Endothelial cell of umbilical vein (primary cell): ENCODE measurements around the gene TATDN3. TPM values are rescaled to one million over a fixed set of nuclear protein-coding genes. Genes with fewer than 3 reads are reported as not detected.

ENCODE experiments used
- BruUV-seq: library from RNA; stranded (reverse); fragments of 400-500 nt; replicated peaks from 2 replicates; lab custom pipeline; 2021; lab: Mats Ljungman, UMichigan
- CTCF ChIA-PET: fragments of 300-600, 350-600 bp; sonication (Branson Sonifier 250); formaldehyde crosslinking; loops from one replicate; lab custom pipeline; 2021; ENCODE audit warnings: antibody characterized with exemption, inconsistent platforms; lab: Charles Lee
- POLR2A ChIA-PET: fragments of 300-600, 350-600 bp; sonication (Branson Sonifier 250); formaldehyde crosslinking; loops from one replicate; lab custom pipeline; 2021; ENCODE audit warnings: antibody characterized with exemption, inconsistent platforms; lab: Charles Lee
- DNase-seq: peaks from one replicate; pipeline ENCODE4 v3.0.0-alpha.2; 2011; ENCODE audit warnings: low read depth, low spot score
- FAIRE-seq: peaks from 2 replicates; lab custom pipeline; 2011; peaks lifted over from hg19 to GRCh38; lab: Jason Lieb, UNC
- H2AFZ ChIP-seq: 2 replicates; pipeline ENCODE4 v1.6.0; 2012; ENCODE audit warnings: low read depth, low read length, control low read depth, inconsistent platforms
- H3K27ac ChIP-seq: 2 replicates; pipeline ENCODE4 v1.5.1; 2011; ENCODE audit warnings: low read depth, mild to moderate bottlenecking, control low read depth, low read length, moderate library complexity; ENCODE audit not compliant: insufficient read depth
- H3K27me3 ChIP-seq, 2 experiments: 2 replicates each; pipeline versions ENCODE4 v1.6.0 to v1.6.1; 2011; ENCODE audit warnings: low read length in 2 of 2, mixed read lengths in 1 of 2; ENCODE audit not compliant: control insufficient read depth in 2 of 2, insufficient read depth in 2 of 2
- H3K36me3 ChIP-seq, 2 experiments: 2 replicates in 1 of 2; 3 replicates in 1 of 2; pipeline ENCODE4 v1.5.1; 2011; ENCODE audit warnings: low read length in 2 of 2, mild to moderate bottlenecking in 1 of 2, moderate library complexity in 1 of 2; ENCODE audit not compliant: control insufficient read depth in 2 of 2, insufficient read depth in 2 of 2; ENCODE audit errors: extremely low read depth in 1 of 2
- H3K4me1 ChIP-seq: 3 replicates; pipeline ENCODE4 v1.5.1; 2011; ENCODE audit warnings: mild to moderate bottlenecking, low read length; ENCODE audit not compliant: control insufficient read depth, insufficient read depth; ENCODE audit errors: extremely low read depth
- H3K4me2 ChIP-seq: 2 replicates; pipeline ENCODE4 v1.6.1; 2011; ENCODE audit warnings: low read length, control low read depth, mixed read lengths; ENCODE audit not compliant: insufficient read depth
- H3K4me3 ChIP-seq, 3 experiments: fragments of 200-600 bp in 1 of 3; sonication (generic), shearing (Covaris generic) in 1 of 3; replicated peaks in 1 of 3; 2 replicates each; pipeline ENCODE4 v1.5.1; 2011 to 2016; ENCODE audit warnings: control low read depth in 3 of 3, low read length in 3 of 3, mild to moderate bottlenecking in 2 of 3, inconsistent platforms in 1 of 3, low read depth in 1 of 3, moderate library complexity in 1 of 3; ENCODE audit not compliant: insufficient read depth in 1 of 3
- H3K79me2 ChIP-seq: 2 replicates; pipeline ENCODE4 v1.6.0; 2012; ENCODE audit warnings: low read length, inconsistent platforms; ENCODE audit not compliant: control insufficient read depth, insufficient read depth
- H3K9ac ChIP-seq: replicated peaks from 2 replicates; pipeline ENCODE3; 2011; ENCODE audit warnings: low read length, control low read depth; ENCODE audit not compliant: insufficient read depth; ENCODE audit errors: extremely low read depth
- H3K9me1 ChIP-seq: replicated peaks from 3 replicates; pipeline ENCODE4 v1.6.0; 2011; ENCODE audit warnings: mild to moderate bottlenecking, low read length; ENCODE audit not compliant: control insufficient read depth, insufficient read depth; ENCODE audit errors: extremely low read depth
- H3K9me3 ChIP-seq: replicated peaks from 2 replicates; pipeline ENCODE4 v1.5.1; 2012; ENCODE audit warnings: low read length, inconsistent platforms; ENCODE audit not compliant: control insufficient read depth, insufficient read depth
- H4K20me1 ChIP-seq: replicated peaks from 2 replicates; pipeline ENCODE3; 2011; ENCODE audit warnings: mild to moderate bottlenecking, low read length; ENCODE audit not compliant: control insufficient read depth, insufficient read depth; ENCODE audit errors: extremely low read depth
- EZH2 ChIP-seq: IDR thresholded peaks from 2 replicates; pipeline ENCODE4 v1.6.1; 2012; ENCODE audit warnings: borderline replicate concordance, low read depth, mild to moderate bottlenecking, moderate library complexity, low read length, inconsistent platforms; ENCODE audit not compliant: severe bottlenecking
- FOS ChIP-seq: IDR thresholded peaks from 2 replicates; pipeline ENCODE4 v1.6.1; 2011; ENCODE audit warnings: mild to moderate bottlenecking, low read length, moderate library complexity, borderline replicate concordance; ENCODE audit not compliant: insufficient read depth
- GATA2 ChIP-seq: IDR thresholded peaks from 2 replicates; pipeline ENCODE4 v1.7.0; 2011; ENCODE audit warnings: low read depth, mild to moderate bottlenecking, moderate library complexity, mixed read lengths, low read length; ENCODE audit not compliant: insufficient read length, insufficient read depth
- JUN ChIP-seq: IDR thresholded peaks from 2 replicates; pipeline ENCODE4 v1.6.1; 2011; ENCODE audit warnings: borderline replicate concordance, low read depth; ENCODE audit not compliant: insufficient read length, insufficient read depth
- MYC ChIP-seq: IDR thresholded peaks from one replicate; pipeline ENCODE4 v1.6.1; 2011; ENCODE audit warnings: mild to moderate bottlenecking, low read depth, low read length
- POLR2A ChIP-seq: IDR thresholded peaks from 2 replicates; pipeline ENCODE4 v1.6.1; 2012; ENCODE audit warnings: low read depth, mild to moderate bottlenecking, control low read depth, low read length
- POLR2AphosphoS5 ChIP-seq: IDR thresholded peaks from 2 replicates; pipeline ENCODE4 v1.6.1; 2012; ENCODE audit warnings: low read depth, mild to moderate bottlenecking, control low read depth, low read length, moderate library complexity; ENCODE audit not compliant: insufficient read depth
- dilution Hi-C: fragments of 300-500 bp; cut with MboI; formaldehyde crosslinking; loops from one replicate; pipeline ENCODE4 v1.15.0; 2019; ENCODE audit warnings: low sequenced_read_pairs; ENCODE audit not compliant: extremely low pct_ligation_motif_present
- intact Hi-C: fragments of 100-400 bp; cut with micrococcal nuclease; formaldehyde crosslinking; loops from one replicate; pipeline ENCODE4 v1.10.0; 2022
- polyA plus RNA-seq, 4 experiments: library from polyadenylated mRNA; depleted of rRNA in 3 of 4; stranded (reverse) in 3 of 4; unstranded in 1 of 4; fragments of >200 nt; gene quantifications; 2 replicates each; pipeline versions ENCODE4 v1.2.1 to v1.2.3, GENCODE V29; 2011 to 2012; ENCODE audit warnings: missing spikeins in 1 of 4
- total RNA-seq: library from RNA; stranded (reverse); gene quantifications from 2 replicates; pipeline ENCODE4 v1.2.3, GENCODE V29; 2021
- TF ChIP-seq, protein P1 (sequence below), 2 donors: IDR thresholded peaks; 1 replicate in 1 of 2; 2 replicates in 1 of 2; pipeline ENCODE4 v1.5.1; 2011; ENCODE audit warnings: low read length in 2 of 2, mild to moderate bottlenecking in 2 of 2, moderate library complexity in 2 of 2, control low read depth in 1 of 2, inconsistent platforms in 1 of 2, low read depth in 1 of 2; ENCODE audit not compliant: insufficient read depth in 1 of 2; ENCODE audit errors: extremely low read depth in 1 of 2
- TF ChIP-seq, protein P2 (sequence below): IDR thresholded peaks from 2 replicates; pipeline ENCODE4 v1.6.1; 2011; ENCODE audit not compliant: insufficient read depth, insufficient read length

Gene TATDN3
- total and polyA plus RNA-seq, 2 donors (not counting 3 experiments of a cell fraction or from before 2014, with no cell fraction given): 4.3 to 8.0 TPM

DNA sequence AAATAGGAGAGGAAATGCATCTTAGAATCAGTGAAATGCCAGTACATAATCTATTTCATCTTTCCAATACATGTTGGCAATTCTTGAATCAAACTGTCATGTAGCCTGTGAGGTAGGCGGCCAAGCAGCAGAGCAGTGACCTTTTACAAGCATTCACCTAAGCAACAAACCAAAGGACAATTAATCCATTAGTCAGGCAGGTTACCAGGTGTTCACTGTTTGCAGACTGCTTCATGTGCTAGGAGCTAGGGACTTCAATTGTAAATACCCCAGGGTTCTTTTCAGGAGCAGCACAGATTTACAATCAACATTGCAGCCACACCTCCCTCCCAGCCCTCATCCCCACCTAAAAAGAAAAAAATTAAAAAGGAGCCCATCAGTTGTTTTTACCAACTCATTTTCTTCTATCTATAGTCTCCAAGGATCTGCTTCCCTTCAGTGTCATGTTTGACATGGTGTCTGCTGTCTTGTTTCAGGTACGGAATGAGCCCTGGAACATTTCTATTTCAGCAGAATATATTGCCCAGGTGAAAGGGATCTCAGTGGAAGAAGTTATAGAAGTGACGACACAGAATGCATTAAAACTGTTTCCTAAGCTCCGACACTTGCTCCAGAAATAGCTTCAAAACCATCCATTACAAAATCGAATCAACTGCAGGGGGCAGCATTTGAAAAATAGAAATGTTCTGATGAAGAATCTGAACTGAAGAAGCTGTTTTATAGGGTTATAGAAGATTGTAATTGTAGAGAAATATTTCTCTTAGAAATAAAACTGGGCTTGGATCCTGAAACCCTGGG, 23.0 kb downstream of the TATDN3 start:
- ChIA-PET POLR2A (interaction anchor here (1.0 kb wide), 1 partner anchor 44 kb away, joined by 4 read pairs; no protein-coding TSS in a partner anchor), CTCF (interaction anchor here (0.6 to 1.9 kb wide), 22 partner anchors 9 to 182 kb away, joined by 3 to 49 read pairs (median 4); partner anchors contain the start of gene FLVCR1)
- H3K4me2 ChIP-seq: no peak overlapping the region
- intact Hi-C loops: loop anchor here (1.0 kb wide), 1 partner anchor 181 kb away; no protein-coding TSS in a partner anchor
- DNase-seq (peak; percentile 27), FAIRE-seq (no peak)
- no TSS peak for BruUV-seq
- H3K4me3 ChIP-seq: no peak overlapping the region
- H3K27ac ChIP-seq: no peak overlapping the region
- peaks cover 2% of the 10 kb centered on the region for H3K4me1 ChIP-seq
- H3K9me1 ChIP-seq: no peaks in the 10 kb centered on the region
- dilution Hi-C loops: no loop called here
- H3K9me3 ChIP-seq: no peaks in the 10 kb centered on the region
- TF ChIP-seq JUN: no peak
- TF ChIP-seq, protein P1, sequence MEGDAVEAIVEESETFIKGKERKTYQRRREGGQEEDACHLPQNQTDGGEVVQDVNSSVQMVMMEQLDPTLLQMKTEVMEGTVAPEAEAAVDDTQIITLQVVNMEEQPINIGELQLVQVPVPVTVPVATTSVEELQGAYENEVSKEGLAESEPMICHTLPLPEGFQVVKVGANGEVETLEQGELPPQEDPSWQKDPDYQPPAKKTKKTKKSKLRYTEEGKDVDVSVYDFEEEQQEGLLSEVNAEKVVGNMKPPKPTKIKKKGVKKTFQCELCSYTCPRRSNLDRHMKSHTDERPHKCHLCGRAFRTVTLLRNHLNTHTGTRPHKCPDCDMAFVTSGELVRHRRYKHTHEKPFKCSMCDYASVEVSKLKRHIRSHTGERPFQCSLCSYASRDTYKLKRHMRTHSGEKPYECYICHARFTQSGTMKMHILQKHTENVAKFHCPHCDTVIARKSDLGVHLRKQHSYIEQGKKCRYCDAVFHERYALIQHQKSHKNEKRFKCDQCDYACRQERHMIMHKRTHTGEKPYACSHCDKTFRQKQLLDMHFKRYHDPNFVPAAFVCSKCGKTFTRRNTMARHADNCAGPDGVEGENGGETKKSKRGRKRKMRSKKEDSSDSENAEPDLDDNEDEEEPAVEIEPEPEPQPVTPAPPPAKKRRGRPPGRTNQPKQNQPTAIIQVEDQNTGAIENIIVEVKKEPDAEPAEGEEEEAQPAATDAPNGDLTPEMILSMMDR (IDR thresholded peaks at IDR 0.05; ENCODE audit: extremely low read depth in 1 of 2, insufficient read depth in 1 of 2, low read depth in 1 of 2, low read length in 2 of 2): no peak
- TF ChIP-seq MYC: no peak
- no peak for TF ChIP-seq POLR2A
- TF ChIP-seq GATA2: no peak
- no peak for TF ChIP-seq FOS
- TF ChIP-seq EZH2: no peak
- no peak for TF ChIP-seq POLR2AphosphoS5
- TF ChIP-seq, protein P2, sequence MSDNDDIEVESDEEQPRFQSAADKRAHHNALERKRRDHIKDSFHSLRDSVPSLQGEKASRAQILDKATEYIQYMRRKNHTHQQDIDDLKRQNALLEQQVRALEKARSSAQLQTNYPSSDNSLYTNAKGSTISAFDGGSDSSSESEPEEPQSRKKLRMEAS: no peak
- no peak overlapping the region for H2AFZ ChIP-seq
- H3K79me2 ChIP-seq: no peaks in the 10 kb centered on the region
- no peaks in the 10 kb centered on the region for H4K20me1 ChIP-seq
- no peak overlapping the region for H3K9ac ChIP-seq
- H3K27me3 ChIP-seq: no peaks in the 10 kb centered on the region
- H3K36me3 ChIP-seq: peaks cover 0 to 2% of the 10 kb centered on the region in 2 experiments
